Renal cortical epithelial cell (primary cell): ENCODE data around the gene SF3B5. TPM values are rescaled to one million over a fixed set of nuclear protein-coding genes. Genes with fewer than 3 reads are reported as not detected.
"Not testable (repeated sequence)": the region's sequence is repeated elsewhere in the genome, so short reads cannot be mapped to it uniquely, and the experiment has no call there.

Experiments
- DNase-seq: peaks from one replicate; pipeline ENCODE4 v3.0.0-alpha.2; 2011; ENCODE audit warnings: low read depth
- total RNA-seq: library from RNA; depleted of rRNA; stranded (reverse); fragments of >200 nt; gene quantifications from 2 replicates; pipeline ENCODE4 v1.2.3, GENCODE V29; 2014

SF3B5 gene
- total RNA-seq, 1 donor from 2014 or later = 49.0 TPM

DNA sequence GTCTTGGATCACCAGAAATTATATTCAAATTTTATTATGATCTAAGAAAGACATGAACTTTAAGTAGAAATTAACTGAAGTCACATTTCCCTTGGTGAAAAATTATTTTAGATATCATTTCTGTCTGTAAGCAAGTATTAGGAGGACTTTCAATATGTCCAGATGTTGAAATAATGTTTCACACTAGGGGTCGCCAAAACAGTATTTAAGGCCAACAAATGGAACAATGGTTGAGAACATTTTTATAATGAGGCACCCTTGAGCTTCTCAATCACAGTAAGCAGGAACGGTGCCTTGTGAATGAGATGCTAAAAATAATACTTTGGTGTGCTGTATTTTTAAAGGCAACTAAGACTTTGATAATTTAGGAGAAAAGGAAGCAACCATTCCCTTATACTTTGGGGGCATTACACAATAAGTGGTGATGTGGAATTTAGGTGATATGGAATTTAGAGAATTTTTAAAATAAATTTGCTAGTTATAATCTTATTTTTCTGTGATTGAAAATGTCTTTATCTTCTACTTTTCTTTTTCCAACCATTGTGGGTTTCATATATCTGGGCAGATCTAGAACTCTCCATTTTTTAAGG lies 9.6 kb upstream of the SF3B5 start:
- peak; percentile 78 for DNase-seq

DNA sequence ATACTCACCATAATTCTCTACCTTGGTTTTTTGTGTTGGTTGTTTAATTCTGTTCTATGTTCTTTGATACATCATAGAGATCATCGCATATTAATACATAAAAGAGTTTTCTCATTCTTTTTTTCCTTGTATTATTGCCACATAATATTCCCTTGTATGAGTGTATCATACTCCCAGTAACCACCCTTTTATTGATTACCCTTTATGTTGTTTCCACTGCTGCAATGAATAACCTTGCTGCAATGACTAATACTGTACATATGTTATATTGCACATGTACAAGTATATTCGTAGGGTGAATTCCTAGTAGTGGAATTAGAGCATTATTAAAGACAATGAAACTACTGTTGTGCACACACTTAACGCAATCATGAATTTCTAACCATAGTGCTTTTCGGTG lies 9.1 kb upstream of the SF3B5 start:
- no peak for DNase-seq

DNA sequence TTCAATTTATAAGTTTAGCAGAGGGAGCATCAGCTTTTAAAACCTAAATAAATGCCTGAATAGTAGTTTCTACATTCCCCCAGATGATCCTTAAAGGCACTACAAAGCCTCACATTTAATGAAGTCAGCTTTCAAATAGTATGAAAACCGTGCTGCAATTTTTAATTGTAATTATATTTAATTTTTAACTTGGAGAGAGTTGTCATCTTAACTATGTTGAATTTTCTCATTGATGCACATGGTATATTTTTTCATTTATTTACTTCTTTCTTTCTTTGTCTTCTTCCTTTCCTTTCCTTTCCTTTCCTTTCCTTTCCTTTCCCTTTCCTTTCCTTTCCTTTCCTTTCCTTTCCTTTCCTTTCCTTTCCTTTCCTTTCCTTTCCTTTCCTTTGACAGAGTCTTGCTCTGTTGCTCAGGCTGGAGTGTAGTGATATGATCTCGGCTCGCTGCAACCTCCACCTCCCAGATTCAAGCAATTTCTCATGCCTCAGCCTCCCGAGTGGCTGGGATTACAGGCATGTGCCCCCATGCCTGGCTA lies 7.7 kb upstream of the SF3B5 start:
- no peak for DNase-seq

DNA sequence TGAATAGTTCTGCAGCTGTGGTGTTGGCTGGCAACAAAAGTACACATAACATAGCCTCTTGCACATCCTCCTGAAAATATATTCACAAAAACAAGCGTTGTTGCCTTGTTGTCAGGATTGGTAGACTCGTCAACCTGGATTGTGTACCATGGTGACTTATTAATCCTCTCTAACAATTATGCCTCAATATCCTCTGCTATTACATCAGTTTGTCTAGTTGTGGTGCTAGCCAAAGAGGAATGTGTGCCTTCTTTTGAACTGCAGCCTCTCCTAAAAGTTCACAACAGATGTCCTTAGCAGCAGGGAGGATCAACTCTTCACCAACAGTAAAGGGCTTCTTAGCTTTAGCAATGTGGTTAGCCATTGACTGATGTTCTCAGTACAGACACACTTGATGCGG lies 3.6 kb upstream of the SF3B5 start:
- DNase-seq = no peak

DNA sequence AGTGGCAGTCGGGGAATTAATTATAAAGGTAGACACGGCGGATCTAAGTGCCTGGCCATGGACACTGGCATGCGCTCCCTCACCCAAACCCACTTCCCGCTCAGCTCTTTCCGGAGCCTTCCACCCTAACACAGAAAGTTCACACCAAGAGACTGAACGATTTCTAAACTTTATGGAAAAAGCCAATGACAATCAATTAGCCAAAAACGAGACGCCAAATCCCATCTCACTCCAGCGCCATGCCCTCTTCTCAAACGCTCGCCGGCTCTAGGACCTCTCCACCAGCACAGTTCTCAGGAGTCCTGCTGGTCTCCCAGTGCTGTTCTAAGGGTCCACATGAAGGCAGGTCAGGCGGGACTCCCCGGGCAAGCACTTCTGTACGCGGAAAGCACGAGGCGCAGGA lies 641 bp downstream of the SF3B5 start:
- no peak for DNase-seq

DNA sequence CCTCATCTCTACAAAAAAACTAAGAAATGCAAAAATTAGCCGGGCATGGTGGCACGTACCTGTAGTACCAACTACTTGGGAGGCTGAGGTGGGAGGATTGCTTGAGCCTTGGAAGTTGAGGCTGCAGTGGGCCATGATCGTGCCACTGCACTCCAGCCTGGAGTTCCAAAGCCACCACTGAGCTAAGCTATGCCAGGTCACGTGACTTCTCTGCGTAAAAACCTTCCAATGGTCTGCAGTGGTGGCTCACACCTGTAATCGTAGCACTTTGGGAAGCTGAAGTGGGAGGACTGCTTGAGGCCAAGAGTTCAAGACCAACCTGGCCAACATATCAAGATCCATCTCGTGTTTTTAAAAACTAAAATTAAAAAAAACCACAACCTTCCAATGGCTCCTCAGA lies 1.7 kb downstream of the SF3B5 start:
- DNase-seq = no peak

DNA sequence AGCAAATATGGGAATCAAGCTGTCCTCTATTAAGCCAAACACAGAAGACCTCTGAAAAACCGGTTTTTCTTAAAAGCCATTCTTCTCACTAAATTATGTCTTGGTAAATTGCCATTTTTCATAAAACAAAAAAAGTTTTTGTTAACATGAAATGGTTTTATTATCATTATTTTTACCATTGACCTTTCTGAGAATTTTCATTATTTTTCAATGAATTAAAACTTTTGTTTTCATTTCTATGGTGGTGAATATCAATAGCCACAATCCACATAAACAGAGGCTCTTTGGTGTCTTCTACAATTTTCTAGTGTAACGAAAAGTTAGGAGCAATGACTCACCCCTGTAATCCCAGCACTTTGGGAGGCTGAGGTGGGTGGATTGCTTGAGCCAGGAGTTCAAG lies 2.1 kb downstream of the SF3B5 start:
- DNase-seq = no peak

DNA sequence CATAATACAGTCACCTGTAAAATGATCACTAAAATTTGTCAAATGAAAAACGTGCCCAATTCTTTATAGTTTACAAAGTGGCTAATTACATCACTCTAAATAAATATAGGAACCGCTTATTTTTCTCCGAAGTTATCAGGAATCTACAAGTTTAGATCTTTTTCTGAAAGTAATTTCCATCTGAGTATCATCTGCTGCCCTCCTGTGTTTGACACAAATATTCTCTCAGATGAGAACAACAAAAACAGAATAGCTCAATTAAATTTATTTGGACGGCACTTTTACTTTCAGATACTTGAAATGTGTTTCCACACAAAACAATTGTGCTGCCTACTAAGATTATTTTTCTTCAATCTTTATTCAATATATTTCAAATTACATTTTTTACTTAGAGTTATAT lies 5.0 kb downstream of the SF3B5 start:
- no peak for DNase-seq

DNA sequence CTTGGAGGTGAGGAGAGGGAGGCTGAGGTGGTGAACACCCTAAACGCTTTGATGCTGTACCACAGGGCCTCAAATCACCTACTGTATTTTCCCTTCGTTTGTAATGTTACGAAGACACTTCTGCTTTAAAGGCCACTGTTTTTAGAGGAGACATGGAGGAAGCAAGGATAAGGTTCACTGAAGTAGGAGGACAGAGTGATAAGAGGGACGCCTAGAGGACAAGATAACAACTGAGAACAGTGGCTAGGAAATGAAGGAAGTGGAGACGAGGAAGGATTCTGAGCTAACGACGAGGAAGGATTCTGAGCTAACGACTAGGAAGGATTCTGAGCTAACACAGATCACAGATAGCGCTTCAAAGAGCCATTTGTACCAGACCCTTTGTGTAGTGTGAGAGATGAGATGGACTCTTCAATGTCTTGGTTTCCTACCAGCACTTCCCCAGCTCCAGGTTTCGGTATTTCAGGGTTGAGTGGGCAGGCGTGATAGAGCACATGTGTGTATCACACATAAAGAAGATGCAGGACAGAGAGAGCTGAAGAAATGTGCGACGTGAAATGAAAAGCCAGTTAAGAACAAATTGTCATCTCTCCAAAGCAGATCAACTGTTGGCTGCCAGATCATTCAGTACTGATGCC lies 7.5 kb downstream of the SF3B5 start:
- no peak for DNase-seq

DNA sequence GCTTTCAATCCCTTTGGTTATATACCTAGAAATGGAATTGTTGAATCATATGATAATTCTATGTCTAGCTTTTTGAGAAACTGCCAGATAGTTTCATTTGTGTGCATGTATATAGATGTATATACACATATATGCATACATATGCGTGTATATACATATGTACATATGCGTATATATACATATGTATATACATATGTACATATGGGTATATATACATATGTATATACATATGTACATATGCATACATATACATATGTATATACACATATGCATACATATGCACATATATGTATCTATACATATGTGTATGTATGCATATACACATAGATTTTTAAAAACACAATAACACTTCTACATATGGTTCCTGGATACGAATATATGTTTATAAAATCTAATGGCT lies 8.4 kb downstream of the SF3B5 start:
- DNase-seq = no peak

DNA sequence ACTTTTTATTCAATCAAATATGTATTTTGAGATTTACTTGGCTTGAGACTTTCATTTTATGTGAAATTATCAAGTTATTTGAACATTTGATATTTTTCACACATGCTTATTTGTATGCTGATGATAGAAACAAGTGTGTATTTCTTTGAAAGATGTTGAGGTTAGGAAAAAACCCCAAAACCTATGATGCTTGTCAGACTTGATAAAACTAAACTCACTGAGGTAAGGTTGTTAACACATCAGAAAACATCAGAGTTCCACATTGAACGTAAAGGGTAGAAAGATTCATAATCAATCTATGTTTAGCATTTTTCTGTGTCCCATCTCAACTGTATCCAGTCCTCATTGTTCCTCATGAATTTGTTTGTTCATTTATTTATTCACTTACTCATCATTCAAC lies 12.2 kb downstream of the SF3B5 start:
- DNase-seq = no peak

DNA sequence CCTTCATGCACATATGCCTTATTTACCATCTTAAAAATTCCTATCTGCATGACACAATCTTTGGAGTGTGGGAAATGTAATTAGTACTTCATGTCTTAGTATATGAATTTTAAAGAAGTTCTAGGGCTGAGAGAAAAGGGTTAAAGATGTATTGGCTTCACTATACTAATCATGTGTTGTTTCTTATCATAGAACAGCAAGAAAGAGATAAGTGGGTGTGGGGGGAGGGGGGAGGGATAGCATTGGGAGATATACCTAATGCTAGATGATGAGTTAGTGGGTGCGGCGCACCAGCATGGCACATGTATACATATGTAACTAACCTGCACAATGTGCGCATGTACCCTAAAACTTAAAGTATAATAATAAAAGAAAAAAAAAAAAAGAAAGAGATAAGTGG lies 13.0 kb downstream of the SF3B5 start:
- DNase-seq = not testable (repeated sequence)

DNA sequence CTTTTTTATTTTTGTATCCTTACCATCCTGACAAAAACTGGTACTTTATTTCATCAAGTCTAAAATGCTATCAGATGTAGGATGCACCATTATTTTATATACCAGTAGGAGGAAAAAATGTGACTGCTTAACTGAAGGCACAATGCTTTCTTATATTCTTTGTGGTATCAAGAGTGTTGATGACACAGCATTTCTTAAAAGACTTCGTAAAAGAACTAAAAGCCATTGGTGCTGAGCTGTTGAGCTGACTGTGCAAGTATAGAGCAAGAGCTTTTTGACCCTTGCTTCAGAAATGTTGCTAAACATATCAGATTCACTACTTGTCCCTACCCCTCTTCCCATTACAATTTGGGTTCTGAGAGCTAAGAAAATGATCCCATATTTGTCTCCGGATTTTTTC lies 17.5 kb downstream of the SF3B5 start:
- no peak for DNase-seq

DNA sequence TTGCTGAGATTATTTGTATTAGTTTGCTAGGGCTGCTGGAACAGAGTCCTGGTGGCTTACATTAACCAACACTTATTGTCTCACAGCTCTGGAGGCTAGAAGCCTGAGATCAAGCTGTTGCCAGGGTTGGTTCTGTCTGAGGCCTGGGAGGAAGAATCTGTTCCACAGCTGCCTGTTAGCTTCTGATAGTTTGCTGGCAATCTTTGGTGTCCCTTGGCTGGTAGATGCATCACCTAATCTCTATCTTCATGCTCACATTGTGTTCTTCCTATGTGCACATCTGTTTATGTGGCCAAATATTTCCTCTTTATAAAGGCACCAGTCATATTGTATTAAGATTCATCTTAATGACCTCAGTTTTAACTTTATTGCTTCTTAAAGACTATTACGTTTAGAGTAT lies 19.5 kb downstream of the SF3B5 start:
- no peak for DNase-seq

DNA sequence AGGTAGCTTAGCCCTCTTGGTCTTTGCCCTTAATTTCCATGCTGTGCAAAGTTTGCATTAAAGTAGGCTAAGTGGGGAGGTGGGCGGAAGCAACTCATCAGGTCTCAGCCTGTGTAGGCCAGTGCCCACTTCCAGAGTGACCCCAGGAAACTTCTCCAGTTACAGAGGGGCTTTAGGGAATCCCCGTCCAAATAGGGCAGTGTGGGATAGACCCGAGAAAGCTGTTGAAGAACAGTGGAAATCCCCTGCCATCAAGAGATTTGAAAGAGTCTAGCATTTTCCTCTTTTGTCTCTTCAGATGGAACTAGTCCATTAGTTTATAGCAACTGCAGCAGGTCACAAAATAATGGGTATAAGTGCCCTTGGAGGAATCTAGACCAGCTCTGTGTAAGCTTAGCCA lies 20.2 kb downstream of the SF3B5 start:
- DNase-seq = no peak

DNA sequence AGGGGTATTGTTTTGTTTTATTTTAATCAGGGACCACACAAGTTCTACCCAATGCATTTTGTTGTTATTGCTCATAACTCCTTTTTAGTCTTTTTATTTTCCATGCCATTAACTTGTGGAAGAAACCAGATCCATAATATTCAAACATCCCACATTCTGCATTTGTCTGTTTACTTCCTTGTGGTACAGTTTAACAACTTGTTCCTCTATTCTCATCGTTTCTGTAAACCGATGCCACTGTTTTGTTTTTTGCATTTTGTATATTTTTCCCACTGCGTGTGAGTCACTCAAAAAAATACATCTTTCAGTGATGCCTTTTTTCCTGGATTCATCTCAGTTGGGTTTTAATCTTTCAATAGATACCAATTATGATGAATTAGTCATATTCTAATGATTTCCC lies 22.3 kb downstream of the SF3B5 start:
- no peak for DNase-seq

DNA sequence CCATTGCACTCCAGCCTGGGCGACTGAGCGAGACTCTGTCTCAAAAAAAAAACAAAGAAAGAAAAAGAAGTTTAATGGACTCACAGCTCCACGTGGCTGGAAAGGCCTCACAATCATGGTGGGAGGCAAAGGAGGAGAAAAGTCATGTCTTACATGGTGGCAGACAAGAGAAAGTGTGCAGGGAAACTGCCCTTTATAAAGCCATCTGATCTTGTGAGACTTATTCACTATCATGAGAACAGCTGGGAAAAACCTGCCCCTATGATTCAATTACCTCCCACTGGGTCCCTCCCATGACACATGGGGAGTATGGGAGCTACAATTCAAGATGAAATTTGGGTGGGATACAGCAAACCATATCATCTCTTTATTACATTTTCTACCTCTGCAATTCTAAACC lies 25.9 kb downstream of the SF3B5 start:
- DNase-seq = no peak

DNA sequence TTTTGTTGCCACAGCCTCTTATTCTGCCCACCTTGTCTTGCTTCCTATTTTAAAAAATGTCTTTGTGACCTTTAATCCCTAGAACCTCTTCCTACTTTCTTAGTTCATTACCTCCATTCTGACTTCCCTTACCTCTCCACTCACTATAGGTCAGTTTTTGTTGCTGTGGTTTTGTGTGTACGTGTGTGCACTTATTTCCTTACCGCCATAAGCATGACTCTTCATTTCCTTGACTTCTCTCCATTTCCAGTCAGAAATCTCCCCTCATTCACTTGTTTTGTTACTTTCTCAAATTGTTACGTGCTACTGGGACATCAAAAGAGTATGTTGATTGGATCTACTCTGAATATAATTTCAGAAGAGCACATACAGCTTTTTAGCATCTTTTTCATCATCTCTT lies 26.6 kb downstream of the SF3B5 start:
- no peak for DNase-seq

DNA sequence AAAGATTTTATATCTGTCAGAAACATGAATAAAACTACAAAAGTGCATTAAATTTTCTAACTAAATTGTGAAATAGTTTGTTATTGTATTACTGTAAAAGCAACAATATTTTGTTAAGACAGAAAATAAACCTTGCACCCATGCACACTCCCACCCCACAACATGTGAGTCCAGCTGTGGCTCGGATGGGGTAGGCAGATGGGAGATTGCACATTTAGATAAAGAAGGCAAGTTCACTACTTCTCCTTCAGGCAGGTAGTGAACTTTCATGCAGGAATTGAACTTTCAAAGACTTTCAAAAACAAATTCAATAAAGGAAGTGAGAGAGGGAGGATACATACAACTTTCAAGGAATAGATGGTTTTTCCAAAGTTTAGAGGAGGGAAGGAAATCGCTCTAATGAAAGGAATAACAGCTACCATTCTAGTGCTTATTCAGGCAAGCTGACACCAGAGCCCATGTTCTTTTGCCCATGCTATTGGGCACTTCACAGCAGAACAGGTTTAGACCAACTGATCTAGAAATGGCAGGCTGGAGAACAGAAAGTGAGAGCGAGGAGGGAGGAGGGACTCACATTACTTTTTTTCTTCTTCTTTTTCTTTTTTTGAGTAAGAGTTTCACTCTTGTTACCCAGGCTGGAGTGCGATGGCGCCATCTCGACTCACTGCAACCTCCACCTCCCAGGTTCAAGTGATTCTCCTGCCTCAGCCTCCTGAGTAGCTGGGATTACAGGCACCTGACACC lies 28.5 kb downstream of the SF3B5 start:
- no peak for DNase-seq

DNA sequence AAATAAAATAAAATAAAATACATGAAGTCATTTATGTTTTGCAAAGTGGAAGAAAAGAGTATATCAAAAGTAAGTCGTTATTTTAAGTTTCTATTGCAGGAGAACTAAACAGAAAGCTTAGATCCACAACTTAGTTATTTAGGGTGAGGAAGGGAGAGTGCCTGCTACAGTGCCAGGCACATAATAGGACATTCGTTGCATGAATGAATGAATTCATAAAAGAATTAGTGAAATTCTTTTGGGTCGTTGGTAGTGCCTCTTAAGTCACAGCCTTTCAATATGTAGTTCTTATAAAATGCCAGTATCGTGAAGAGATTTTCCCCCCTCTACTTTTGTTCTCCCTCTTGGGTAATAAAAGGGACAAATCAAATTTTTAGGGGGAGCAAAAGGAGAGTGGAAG lies 29.1 kb downstream of the SF3B5 start:
- DNase-seq = no peak

DNA sequence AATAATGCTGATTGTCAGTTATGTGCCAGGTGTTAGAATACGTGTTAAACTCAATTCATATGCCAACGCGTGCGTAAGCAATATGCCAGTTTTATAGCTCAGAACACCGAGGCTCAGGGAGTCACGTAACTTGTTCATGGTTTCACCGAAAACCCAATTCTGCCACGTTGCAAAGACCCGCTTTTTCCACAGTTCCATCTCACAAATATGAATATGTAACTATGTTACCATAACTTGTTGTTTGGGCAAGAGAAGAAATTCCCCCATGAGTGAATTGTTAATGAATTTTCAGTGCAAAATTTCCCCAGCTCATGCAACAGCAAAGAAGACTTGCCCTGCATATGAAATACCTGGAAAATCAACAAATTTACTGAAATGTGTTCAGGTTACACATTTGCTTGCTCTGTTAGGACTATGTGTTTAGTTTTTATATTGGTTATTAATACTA lies 30.1 kb downstream of the SF3B5 start:
- no peak for DNase-seq

DNA sequence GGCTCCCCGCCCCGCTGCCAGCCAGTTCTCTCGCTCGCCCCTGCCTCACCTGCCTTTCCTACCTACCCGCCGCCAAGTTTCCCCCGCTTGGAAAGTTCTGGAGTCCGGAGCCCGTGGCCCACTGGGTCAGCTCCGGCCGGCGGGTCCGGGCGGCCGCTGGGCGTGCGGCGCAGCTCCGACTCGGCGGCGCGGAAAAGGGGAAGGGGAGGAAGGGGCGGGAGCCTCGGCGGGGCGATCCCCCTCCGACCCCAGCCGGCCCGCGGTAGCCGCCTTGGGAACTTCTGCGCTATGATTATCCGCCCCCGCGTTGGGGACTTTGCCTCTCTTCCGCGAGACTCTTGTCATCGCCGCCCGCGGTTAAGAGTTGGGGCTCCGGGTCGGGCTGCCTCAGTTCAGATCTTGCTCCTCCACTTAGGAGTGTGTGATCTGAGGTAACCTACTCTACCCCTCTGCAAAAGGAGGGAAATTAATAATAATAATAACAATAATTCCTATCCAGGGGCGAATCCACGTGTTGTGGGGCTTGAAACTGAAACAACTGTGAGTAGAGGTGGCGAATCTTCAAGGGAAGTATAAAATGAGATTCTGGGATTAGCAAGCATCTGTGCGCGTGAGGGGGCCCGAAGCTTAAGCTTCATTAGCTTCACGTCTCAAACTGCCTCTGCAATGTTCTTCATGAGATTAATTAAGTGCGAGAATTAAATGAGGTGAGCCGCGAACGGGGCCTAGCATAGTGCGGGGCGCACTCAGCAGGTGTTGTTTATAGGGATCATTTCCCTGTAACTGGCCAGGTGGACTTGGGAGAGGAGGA lies 30.8 kb downstream of the SF3B5 start:
- DNase-seq = no peak
